ENCODE data around the gene CAPN9. TPM values are rescaled to one million over a fixed set of nuclear protein-coding genes. Genes with fewer than 3 reads are reported as not detected.

Gene CAPN9
- total RNA-seq, 1 experiment from 2014 or later, result not detected

- Histone ChIP-seq H3K36me3 (ENCODE audit: insufficient read depth, low read length) (no peaks in the 10 kb centered on the region), H3K9me2 (replicated peaks; ENCODE audit: insufficient read depth, low read length) (no peaks in the 10 kb centered on the region), H3K9ac (ENCODE audit: low read length) (no peak overlapping the region), H3K4me2 (ENCODE audit: low read depth, low read length, poor library complexity, severe bottlenecking) (no peak overlapping the region), H3K9me3 (ENCODE audit: low read length) (no peaks in the 10 kb centered on the region), H4K20me1 (ENCODE audit: insufficient read depth, low read depth, low read length) (no peaks in the 10 kb centered on the region), H3K79me2 (ENCODE audit: low read length) (no peaks in the 10 kb centered on the region), H3K27ac (ENCODE audit: low read length) (no peak overlapping the region), H2AFZ (ENCODE audit: low read length) (no peak overlapping the region), H3K4me1 (ENCODE audit: low read length) (no peaks in the 10 kb centered on the region), H3K27me3 (ENCODE audit: low read length) (0 out of 2 replicates have a peak, but pooled peaks cover 2% of the 10 kb centered on the region), H3K4me3 (ENCODE audit: low read length) (no peak overlapping the region)
- DNase-seq, result no peak
Measured at GRCh38 chr1:230821346-230821745, 74.2 kb downstream of the CAPN9 start.

- H3K79me2 ChIP-seq (ENCODE audit: low read length), result no peaks in the 10 kb centered on the region
- no peak overlapping the region for H3K4me3 ChIP-seq (ENCODE audit: low read length)
- no peaks in the 10 kb centered on the region for H3K4me1 ChIP-seq (ENCODE audit: low read length)
- H3K9ac ChIP-seq (ENCODE audit: low read length), result no peak overlapping the region
- H3K27ac ChIP-seq (ENCODE audit: low read length), result no peak overlapping the region
- no peak overlapping the region for H2AFZ ChIP-seq (ENCODE audit: low read length)
- no peaks in the 10 kb centered on the region for H4K20me1 ChIP-seq (ENCODE audit: insufficient read depth, low read depth, low read length)
- 0 out of 2 replicates have a peak, but pooled peaks cover 2% of the 10 kb centered on the region for H3K27me3 ChIP-seq (ENCODE audit: low read length)
- no peak overlapping the region for H3K4me2 ChIP-seq (ENCODE audit: low read depth, low read length, poor library complexity, severe bottlenecking)
- DNase-seq, result no peak
- H3K9me2 ChIP-seq (replicated peaks; ENCODE audit: insufficient read depth, low read length), result no peaks in the 10 kb centered on the region
- H3K9me3 ChIP-seq (ENCODE audit: low read length), result no peaks in the 10 kb centered on the region
- H3K36me3 ChIP-seq (ENCODE audit: insufficient read depth, low read length), result no peaks in the 10 kb centered on the region
Measured at GRCh38 chr1:230822092-230822581, 74.9 kb downstream of the CAPN9 start.

- no peak overlapping the region for H2AFZ ChIP-seq (ENCODE audit: low read length)
- H3K36me3 ChIP-seq (ENCODE audit: insufficient read depth, low read length), result no peaks in the 10 kb centered on the region
- H4K20me1 ChIP-seq (ENCODE audit: insufficient read depth, low read depth, low read length), result no peaks in the 10 kb centered on the region
- no peaks in the 10 kb centered on the region for H3K4me1 ChIP-seq (ENCODE audit: low read length)
- H3K9ac ChIP-seq (ENCODE audit: low read length), result no peak overlapping the region
- H3K4me2 ChIP-seq (ENCODE audit: low read depth, low read length, poor library complexity, severe bottlenecking), result no peak overlapping the region
- no peaks in the 10 kb centered on the region for H3K9me3 ChIP-seq (ENCODE audit: low read length)
- 0 out of 2 replicates have a peak, but pooled peaks cover 2% of the 10 kb centered on the region for H3K27me3 ChIP-seq (ENCODE audit: low read length)
- no peaks in the 10 kb centered on the region for H3K79me2 ChIP-seq (ENCODE audit: low read length)
- no peak overlapping the region for H3K27ac ChIP-seq (ENCODE audit: low read length)
- DNase-seq, result no peak
- H3K9me2 ChIP-seq (replicated peaks; ENCODE audit: insufficient read depth, low read length), result no peaks in the 10 kb centered on the region
- no peak overlapping the region for H3K4me3 ChIP-seq (ENCODE audit: low read length)
Measured at GRCh38 chr1:230823426-230823825, 76.2 kb downstream of the CAPN9 start.

GRCh38 chr1:230823931-230824381, 76.8 kb downstream of the CAPN9 start:
- no peaks in the 10 kb centered on the region for H3K4me1 ChIP-seq (ENCODE audit: low read length)
- H4K20me1 ChIP-seq (ENCODE audit: insufficient read depth, low read depth, low read length), result no peaks in the 10 kb centered on the region
- DNase-seq, result no peak
- no peaks in the 10 kb centered on the region for H3K36me3 ChIP-seq (ENCODE audit: insufficient read depth, low read length)
- 0 out of 2 replicates have a peak, but pooled peaks cover 2% of the 10 kb centered on the region for H3K27me3 ChIP-seq (ENCODE audit: low read length)
- H3K9me2 ChIP-seq (replicated peaks; ENCODE audit: insufficient read depth, low read length), result no peaks in the 10 kb centered on the region
- H2AFZ ChIP-seq (ENCODE audit: low read length), result no peak overlapping the region
- H3K9me3 ChIP-seq (ENCODE audit: low read length), result no peaks in the 10 kb centered on the region
- no peak overlapping the region for H3K4me2 ChIP-seq (ENCODE audit: low read depth, low read length, poor library complexity, severe bottlenecking)
- H3K27ac ChIP-seq (ENCODE audit: low read length), result no peak overlapping the region
- H3K79me2 ChIP-seq (ENCODE audit: low read length), result no peaks in the 10 kb centered on the region
- no peak overlapping the region for H3K4me3 ChIP-seq (ENCODE audit: low read length)
- no peak overlapping the region for H3K9ac ChIP-seq (ENCODE audit: low read length)

- H3K9ac ChIP-seq (ENCODE audit: low read length), result no peak overlapping the region
- no peaks in the 10 kb centered on the region for H3K9me2 ChIP-seq (replicated peaks; ENCODE audit: insufficient read depth, low read length)
- H3K27me3 ChIP-seq (ENCODE audit: low read length), result no peaks in the 10 kb centered on the region
- no peak overlapping the region for H3K4me2 ChIP-seq (ENCODE audit: low read depth, low read length, poor library complexity, severe bottlenecking)
- H4K20me1 ChIP-seq (ENCODE audit: insufficient read depth, low read depth, low read length), result no peaks in the 10 kb centered on the region
- H3K4me1 ChIP-seq (ENCODE audit: low read length), result no peaks in the 10 kb centered on the region
- no peaks in the 10 kb centered on the region for H3K9me3 ChIP-seq (ENCODE audit: low read length)
- no peaks in the 10 kb centered on the region for H3K79me2 ChIP-seq (ENCODE audit: low read length)
- DNase-seq, result no peak
- H3K4me3 ChIP-seq (ENCODE audit: low read length), result no peak overlapping the region
- no peak overlapping the region for H3K27ac ChIP-seq (ENCODE audit: low read length)
- H2AFZ ChIP-seq (ENCODE audit: low read length), result no peak overlapping the region
- no peaks in the 10 kb centered on the region for H3K36me3 ChIP-seq (ENCODE audit: insufficient read depth, low read length)
Measured at GRCh38 chr1:230824551-230824918, 77.3 kb downstream of the CAPN9 start.

GRCh38 chr1:230824919-230825721, 77.9 kb downstream of the CAPN9 start:
- Histone ChIP-seq H3K9ac (ENCODE audit: low read length) (no peak overlapping the region), H3K27ac (ENCODE audit: low read length) (no peak overlapping the region), H3K27me3 (ENCODE audit: low read length) (no peaks in the 10 kb centered on the region), H3K9me3 (ENCODE audit: low read length) (no peaks in the 10 kb centered on the region), H3K4me3 (ENCODE audit: low read length) (no peak overlapping the region), H3K79me2 (ENCODE audit: low read length) (no peaks in the 10 kb centered on the region), H4K20me1 (ENCODE audit: insufficient read depth, low read depth, low read length) (no peaks in the 10 kb centered on the region), H3K9me2 (replicated peaks; ENCODE audit: insufficient read depth, low read length) (no peaks in the 10 kb centered on the region), H3K4me1 (ENCODE audit: low read length) (no peaks in the 10 kb centered on the region), H2AFZ (ENCODE audit: low read length) (no peak overlapping the region), H3K36me3 (ENCODE audit: insufficient read depth, low read length) (no peaks in the 10 kb centered on the region), H3K4me2 (ENCODE audit: low read depth, low read length, poor library complexity, severe bottlenecking) (no peak overlapping the region)
- no peak for DNase-seq

- no peak for DNase-seq
- H3K4me2 ChIP-seq (ENCODE audit: low read depth, low read length, poor library complexity, severe bottlenecking), result no peak overlapping the region
- H3K79me2 ChIP-seq (ENCODE audit: low read length), result no peaks in the 10 kb centered on the region
- H3K4me1 ChIP-seq (ENCODE audit: low read length), result no peaks in the 10 kb centered on the region
- no peaks in the 10 kb centered on the region for H3K9me2 ChIP-seq (replicated peaks; ENCODE audit: insufficient read depth, low read length)
- H3K27me3 ChIP-seq (ENCODE audit: low read length), result no peaks in the 10 kb centered on the region
- H3K9ac ChIP-seq (ENCODE audit: low read length), result no peak overlapping the region
- H3K36me3 ChIP-seq (ENCODE audit: insufficient read depth, low read length), result no peaks in the 10 kb centered on the region
- H3K4me3 ChIP-seq (ENCODE audit: low read length), result no peak overlapping the region
- H2AFZ ChIP-seq (ENCODE audit: low read length), result no peak overlapping the region
- H3K27ac ChIP-seq (ENCODE audit: low read length), result no peak overlapping the region
- H3K9me3 ChIP-seq (ENCODE audit: low read length), result no peaks in the 10 kb centered on the region
- H4K20me1 ChIP-seq (ENCODE audit: insufficient read depth, low read depth, low read length), result no peaks in the 10 kb centered on the region
Measured at GRCh38 chr1:230825761-230826160, 78.6 kb downstream of the CAPN9 start.

GRCh38 chr1:230826166-230826875, 79.1 kb downstream of the CAPN9 start:
- Histone ChIP-seq H3K36me3 (ENCODE audit: insufficient read depth, low read length) (no peaks in the 10 kb centered on the region), H3K27me3 (ENCODE audit: low read length) (no peaks in the 10 kb centered on the region), H3K9ac (ENCODE audit: low read length) (no peak overlapping the region), H3K4me2 (ENCODE audit: low read depth, low read length, poor library complexity, severe bottlenecking) (no peak overlapping the region), H2AFZ (ENCODE audit: low read length) (no peak overlapping the region), H3K4me3 (ENCODE audit: low read length) (no peak overlapping the region), H4K20me1 (ENCODE audit: insufficient read depth, low read depth, low read length) (no peaks in the 10 kb centered on the region), H3K79me2 (ENCODE audit: low read length) (no peaks in the 10 kb centered on the region), H3K4me1 (ENCODE audit: low read length) (no peaks in the 10 kb centered on the region), H3K9me2 (replicated peaks; ENCODE audit: insufficient read depth, low read length) (no peaks in the 10 kb centered on the region), H3K27ac (ENCODE audit: low read length) (no peak overlapping the region), H3K9me3 (ENCODE audit: low read length) (no peaks in the 10 kb centered on the region)
- DNase-seq, result no peak
